PC-9 (cell line): ENCODE results near the gene CUZD1. TPM values are rescaled to one million over a fixed set of nuclear protein-coding genes. Genes with fewer than 3 reads are reported as not detected.

Experiments used
- BruUV-seq: library from RNA; stranded (reverse); fragments of 400-500 nt; replicated peaks from 2 replicates; lab custom pipeline; 2021; lab: Mats Ljungman, UMichigan
- CTCF ChIA-PET: fragments of 300-600 bp; sonication (Branson Sonifier 250); formaldehyde crosslinking; loops from one replicate; lab custom pipeline; 2022; ENCODE audit warnings: antibody characterized with exemption; lab: Charles Lee
- POLR2A ChIA-PET: fragments of 300-600 bp; sonication (Branson Sonifier 250); formaldehyde crosslinking; loops from one replicate; lab custom pipeline; 2022; ENCODE audit warnings: antibody characterized with exemption; ENCODE audit not compliant: unreplicated experiment; lab: Charles Lee
- DNase-seq, 2 experiments: peaks; one replicate each; pipeline versions ENCODE4 v3.0.0 to v3.0.0-alpha.2; 2015 to 2022; ENCODE audit warnings: mixed read lengths in 1 of 2
- H2AFZ ChIP-seq: fragments of 200-600 bp; sonication (generic); 2 replicates; pipeline ENCODE4 v1.8.1; 2017; ENCODE audit warnings: antibody characterized with exemption
- H3F3A ChIP-seq: fragments of 200-600 bp; sonication (generic); 2 replicates; pipeline ENCODE4 v1.8.1; 2017; ENCODE audit warnings: antibody characterized with exemption, mild to moderate bottlenecking, low read depth; ENCODE audit not compliant: insufficient read depth
- H3K27ac ChIP-seq: fragments of 200-600 bp; sonication (generic); 2 replicates; pipeline ENCODE4 v1.6.1; 2016; ENCODE audit warnings: mixed run types
- H3K27me3 ChIP-seq: fragments of 200-600 bp; sonication (generic); 2 replicates; pipeline ENCODE4 v1.6.1; 2016; ENCODE audit warnings: low read depth, mixed run types; ENCODE audit not compliant: insufficient read depth
- H3K36me3 ChIP-seq: fragments of 200-600 bp; sonication (generic); 2 replicates; pipeline ENCODE4 v1.6.1; 2016; ENCODE audit warnings: low read depth, mixed run types
- H3K4me1 ChIP-seq: fragments of 200-600 bp; sonication (generic); replicated peaks from 2 replicates; pipeline ENCODE4 v1.6.1; 2016; ENCODE audit warnings: mixed run types; ENCODE audit not compliant: insufficient read depth
- H3K4me2 ChIP-seq: fragments of 200-600 bp; sonication (generic); 2 replicates; pipeline ENCODE4 v1.6.1; 2017; ENCODE audit warnings: mixed run types
- H3K4me3 ChIP-seq: fragments of 200-600 bp; sonication (generic); 2 replicates; pipeline ENCODE4 v1.6.1; 2016; ENCODE audit warnings: mixed run types
- H3K79me2 ChIP-seq: fragments of 200-600 bp; sonication (generic); 2 replicates; pipeline ENCODE4 v1.6.1; 2017; ENCODE audit warnings: low read depth, mixed run types
- H3K9me2 ChIP-seq: fragments of 200-600 bp; sonication (generic); 2 replicates; pipeline ENCODE4 v1.8.1; 2017; ENCODE audit warnings: mild to moderate bottlenecking; ENCODE audit not compliant: insufficient read depth
- H3K9me3 ChIP-seq: fragments of 200-600 bp; sonication (generic); 2 replicates; pipeline ENCODE4 v1.8.1; 2016; ENCODE audit warnings: low read depth; ENCODE audit not compliant: insufficient read depth
- H4K20me1 ChIP-seq: fragments of 200-600 bp; sonication (generic); 2 replicates; pipeline ENCODE4 v1.8.1; 2017; ENCODE audit not compliant: insufficient read depth
- CTCF ChIP-seq: fragments of 200-600 bp; sonication (generic); conservative IDR thresholded peaks from 2 replicates; pipeline ENCODE4 v1.6.1; 2017; ENCODE audit warnings: mixed run types, antibody characterized with exemption, mild to moderate bottlenecking, moderate library complexity
- EZH2 ChIP-seq: fragments of 200-600 bp; sonication (generic); IDR thresholded peaks from 2 replicates; pipeline ENCODE4 v1.8.0; 2017; ENCODE audit warnings: antibody characterized with exemption, low read depth
- intact Hi-C: fragments of 100-400 bp; cut with micrococcal nuclease; formaldehyde crosslinking; loops from one replicate; pipeline ENCODE4 v1.10.0; 2022; ENCODE audit not compliant: unreplicated experiment
- total RNA-seq: library from RNA; stranded (reverse); gene quantifications from 2 replicates; pipeline ENCODE4 v1.2.3, GENCODE V29; 2021

Gene CUZD1
- total RNA-seq, 1 experiment from 2014 or later: 2.0 TPM

DNA sequence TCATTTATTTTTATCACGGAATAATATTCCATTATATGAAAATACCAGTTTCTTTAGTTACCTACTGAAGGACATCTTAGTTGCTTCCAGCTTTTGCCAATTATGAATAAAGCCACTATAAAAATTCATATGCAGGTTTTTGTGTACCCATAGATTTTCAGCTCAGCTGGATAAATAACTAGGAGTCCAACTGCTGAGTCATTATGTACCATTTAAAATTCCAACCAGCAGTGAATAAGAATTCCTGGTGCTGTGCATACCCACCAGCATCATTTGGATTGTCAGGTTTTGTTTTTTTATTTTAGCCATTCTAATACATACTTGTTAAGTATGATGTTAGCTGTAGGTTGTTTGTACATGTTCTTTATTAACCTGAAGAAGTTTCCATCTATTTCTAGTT is 19.2 kb upstream of the CUZD1 start:
- Histone ChIP-seq H4K20me1 (no peaks in the 10 kb centered on the region), H3K27ac (peak overlapping the region; percentile 43), H3K4me3 (no peak overlapping the region), H3K27me3 (no peaks in the 10 kb centered on the region), H3K79me2 (peaks cover 30% of the 10 kb centered on the region), H3K9me3 (no peaks in the 10 kb centered on the region), H3K4me2 (peak overlapping the region; percentile 11; the same call in 1 of the 2 replicates), H3F3A (no peaks in the 10 kb centered on the region), H3K4me1 (peaks cover 25% of the 10 kb centered on the region), H2AFZ (no peak overlapping the region), H3K36me3 (no peaks in the 10 kb centered on the region), H3K9me2 (no peaks in the 10 kb centered on the region)
- TF ChIP-seq CTCF (no peak), EZH2 (no peak)
- intact Hi-C loops: no loop called here
- BruUV-seq: no TSS peak
- POLR2A ChIA-PET: interaction anchor here (0.6 kb wide), 1 partner anchor 361 kb away, joined by 3 read pairs; no protein-coding TSS in a partner anchor
- DNase-seq: peak in 1 of 2 experiments; percentile 37
- CTCF ChIA-PET: no interaction called here

DNA sequence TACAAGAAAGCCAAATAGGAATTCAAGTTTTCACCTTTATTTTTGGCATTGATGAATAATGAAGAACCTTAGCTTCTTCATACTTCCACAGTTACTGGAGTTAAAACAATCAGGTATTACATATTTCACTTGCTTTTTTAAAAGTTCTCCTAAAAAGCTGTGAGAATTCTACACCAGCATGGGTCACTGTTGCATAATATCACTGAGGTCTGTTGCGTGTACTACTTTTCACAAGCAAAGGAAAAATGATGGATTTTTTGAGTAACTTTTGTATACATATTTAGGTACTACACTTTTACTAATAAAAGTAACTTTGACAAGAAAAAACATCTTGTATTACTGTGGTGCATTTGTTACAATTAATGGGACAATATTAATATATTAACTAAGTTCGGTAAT is 18.5 kb upstream of the CUZD1 start:
- BruUV-seq: no TSS peak
- TF ChIP-seq EZH2: no peak
- TF ChIP-seq CTCF: no peak
- intact Hi-C loops: no loop called here

GRCh38 chr10:122863216-122864193 is 17.8 kb upstream of the CUZD1 start:
- no peak for DNase-seq
- H2AFZ ChIP-seq: no peak overlapping the region
- CTCF ChIA-PET: no interaction called here
- TF ChIP-seq EZH2: no peak
- H3K9me3 ChIP-seq: no peaks in the 10 kb centered on the region
- no peaks in the 10 kb centered on the region for H3F3A ChIP-seq
- peaks cover 25% of the 10 kb centered on the region for H3K4me1 ChIP-seq
- no peaks in the 10 kb centered on the region for H3K9me2 ChIP-seq
- no peaks in the 10 kb centered on the region for H3K27me3 ChIP-seq
- intact Hi-C loops: no loop called here
- peaks cover 30% of the 10 kb centered on the region for H3K79me2 ChIP-seq
- no peak overlapping the region for H3K4me2 ChIP-seq
- no peak overlapping the region for H3K4me3 ChIP-seq
- no TSS peak for BruUV-seq
- no peak overlapping the region for H3K27ac ChIP-seq
- no peaks in the 10 kb centered on the region for H4K20me1 ChIP-seq
- POLR2A ChIA-PET: interaction anchor here (0.7 kb wide), 1 partner anchor 69 kb away, joined by 6 read pairs; no protein-coding TSS in a partner anchor
- H3K36me3 ChIP-seq: no peaks in the 10 kb centered on the region

More for the DNA sequence above, 18.5 kb upstream of the CUZD1 start:
- H3K4me2 ChIP-seq: no peak overlapping the region
- no peaks in the 10 kb centered on the region for H3K9me3 ChIP-seq
- H3K4me3 ChIP-seq: no peak overlapping the region
- H3K79me2 ChIP-seq: peaks cover 30% of the 10 kb centered on the region
- no peaks in the 10 kb centered on the region for H3K27me3 ChIP-seq
- POLR2A ChIA-PET: interaction anchor here (0.6 to 0.7 kb wide), 2 partner anchors 68 to 361 kb away, joined by 3 to 6 read pairs; no protein-coding TSS in a partner anchor
- H2AFZ ChIP-seq: no peak overlapping the region
- H3F3A ChIP-seq: no peaks in the 10 kb centered on the region
- no peaks in the 10 kb centered on the region for H3K9me2 ChIP-seq
- no peak for DNase-seq
- no peaks in the 10 kb centered on the region for H4K20me1 ChIP-seq
- H3K27ac ChIP-seq: no peak overlapping the region; the same call in 1 of the 2 replicates
- H3K4me1 ChIP-seq: peaks cover 25% of the 10 kb centered on the region
- H3K36me3 ChIP-seq: no peaks in the 10 kb centered on the region
- CTCF ChIA-PET: no interaction called here
